ENCODE measurements around the gene TRANK1. TPM values are rescaled to one million over a fixed set of nuclear protein-coding genes. Genes with fewer than 3 reads are reported as not detected.

Gene TRANK1
- total RNA-seq, 1 donor from 2014 or later, result 24.9 TPM

DNA sequence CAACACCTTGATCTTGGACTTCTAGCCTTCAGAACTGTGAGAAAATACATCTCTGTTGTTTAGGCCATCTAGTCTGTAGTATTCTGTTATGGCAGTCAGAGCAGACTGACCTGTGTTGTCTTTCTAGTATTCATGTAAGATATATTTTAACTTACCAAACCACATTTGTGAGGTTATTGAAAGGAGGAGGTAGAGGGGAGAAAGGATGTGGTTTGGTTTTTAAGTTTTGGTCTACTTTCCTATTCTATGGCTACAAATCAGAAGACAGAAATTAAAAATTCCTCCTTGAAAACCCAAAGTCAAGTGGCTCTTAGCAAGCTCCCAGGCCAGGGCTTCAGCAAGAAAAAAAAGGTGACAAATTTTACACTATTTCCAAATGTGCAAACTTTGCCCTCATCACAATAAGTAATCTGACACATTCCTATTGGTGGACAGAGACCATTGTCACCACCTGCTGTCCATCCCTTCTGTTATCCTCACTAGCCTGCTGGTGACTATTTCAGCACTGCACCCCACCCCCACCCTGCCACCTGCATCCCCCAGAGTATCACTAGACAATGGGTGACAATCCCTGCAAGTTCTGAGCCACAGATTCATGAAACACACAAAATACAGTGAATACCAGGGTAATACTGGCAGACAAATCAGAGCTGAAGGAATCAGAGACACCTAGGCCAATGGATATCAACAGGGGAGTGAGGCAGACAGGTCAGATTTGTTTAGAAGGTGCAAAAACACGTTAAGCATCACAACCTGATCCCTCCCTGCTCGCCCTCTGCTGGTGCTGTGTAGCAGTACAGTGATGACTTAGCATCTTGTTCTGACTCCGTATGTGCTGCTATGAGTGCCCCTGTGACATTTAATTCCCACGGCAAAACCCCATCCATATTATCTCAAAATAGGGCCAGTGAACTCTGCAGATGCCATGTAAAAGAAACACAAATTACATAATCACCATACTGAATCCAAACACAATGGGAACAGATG, 101.5 kb downstream of the TRANK1 start:
- TF ChIP-seq, protein P1, sequence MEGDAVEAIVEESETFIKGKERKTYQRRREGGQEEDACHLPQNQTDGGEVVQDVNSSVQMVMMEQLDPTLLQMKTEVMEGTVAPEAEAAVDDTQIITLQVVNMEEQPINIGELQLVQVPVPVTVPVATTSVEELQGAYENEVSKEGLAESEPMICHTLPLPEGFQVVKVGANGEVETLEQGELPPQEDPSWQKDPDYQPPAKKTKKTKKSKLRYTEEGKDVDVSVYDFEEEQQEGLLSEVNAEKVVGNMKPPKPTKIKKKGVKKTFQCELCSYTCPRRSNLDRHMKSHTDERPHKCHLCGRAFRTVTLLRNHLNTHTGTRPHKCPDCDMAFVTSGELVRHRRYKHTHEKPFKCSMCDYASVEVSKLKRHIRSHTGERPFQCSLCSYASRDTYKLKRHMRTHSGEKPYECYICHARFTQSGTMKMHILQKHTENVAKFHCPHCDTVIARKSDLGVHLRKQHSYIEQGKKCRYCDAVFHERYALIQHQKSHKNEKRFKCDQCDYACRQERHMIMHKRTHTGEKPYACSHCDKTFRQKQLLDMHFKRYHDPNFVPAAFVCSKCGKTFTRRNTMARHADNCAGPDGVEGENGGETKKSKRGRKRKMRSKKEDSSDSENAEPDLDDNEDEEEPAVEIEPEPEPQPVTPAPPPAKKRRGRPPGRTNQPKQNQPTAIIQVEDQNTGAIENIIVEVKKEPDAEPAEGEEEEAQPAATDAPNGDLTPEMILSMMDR (IDR thresholded peaks at IDR 0.05), result peak; percentile 47
- H3K4me3 Mint-ChIP-seq (ENCODE audit: unreplicated experiment), result no peak overlapping the region
- no peak for DNase-seq (ENCODE audit: extremely low spot score, unreplicated experiment)
- H3K9me3 Mint-ChIP-seq (ENCODE audit: unreplicated experiment), result peaks cover 7% of the 10 kb centered on the region
- no peaks in the 10 kb centered on the region for H3K27me3 Mint-ChIP-seq (ENCODE audit: unreplicated experiment)
- peaks cover 43% of the 10 kb centered on the region for H3K36me3 Mint-ChIP-seq (ENCODE audit: unreplicated experiment)
- H3K27ac Mint-ChIP-seq (ENCODE audit: unreplicated experiment), result no peak overlapping the region
- H3K4me1 Mint-ChIP-seq (ENCODE audit: unreplicated experiment), result no peaks in the 10 kb centered on the region

DNA sequence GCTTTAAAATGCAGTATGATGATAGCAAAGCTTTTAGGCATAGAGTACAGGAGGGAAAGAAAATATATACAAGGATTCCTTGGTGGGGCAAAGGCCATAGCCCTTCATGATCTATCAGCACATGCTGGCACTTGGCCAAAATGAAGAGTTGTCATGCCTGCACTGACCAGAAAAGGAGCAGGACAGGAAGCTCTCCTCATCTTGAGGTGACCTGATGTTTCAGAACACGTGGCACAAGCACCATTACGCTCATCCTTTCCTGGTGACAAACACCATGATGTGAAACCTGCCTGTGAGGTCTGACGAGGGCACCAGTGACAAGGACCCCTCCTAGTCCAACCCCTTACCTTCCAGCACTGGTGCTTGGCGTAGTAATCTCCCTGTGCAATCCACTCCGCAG, 102.6 kb downstream of the TRANK1 start:
- peaks cover 45% of the 10 kb centered on the region for H3K36me3 Mint-ChIP-seq (ENCODE audit: unreplicated experiment)
- no peak for DNase-seq (ENCODE audit: extremely low spot score, unreplicated experiment)
- TF ChIP-seq, protein P1 (IDR thresholded peaks at IDR 0.05), result no peak
- no peak overlapping the region for H3K27ac Mint-ChIP-seq (ENCODE audit: unreplicated experiment)
- peaks cover 7% of the 10 kb centered on the region for H3K9me3 Mint-ChIP-seq (ENCODE audit: unreplicated experiment)
- H3K27me3 Mint-ChIP-seq (ENCODE audit: unreplicated experiment), result no peaks in the 10 kb centered on the region
- no peaks in the 10 kb centered on the region for H3K4me1 Mint-ChIP-seq (ENCODE audit: unreplicated experiment)
- H3K4me3 Mint-ChIP-seq (ENCODE audit: unreplicated experiment), result no peak overlapping the region

- peaks cover 36% of the 10 kb centered on the region for H3K36me3 Mint-ChIP-seq (ENCODE audit: unreplicated experiment)
- TF ChIP-seq, protein P1 (IDR thresholded peaks at IDR 0.05), result no peak
- no peak overlapping the region for H3K27ac Mint-ChIP-seq (ENCODE audit: unreplicated experiment)
- no peak overlapping the region for H3K4me3 Mint-ChIP-seq (ENCODE audit: unreplicated experiment)
- no peaks in the 10 kb centered on the region for H3K4me1 Mint-ChIP-seq (ENCODE audit: unreplicated experiment)
- peaks cover 7% of the 10 kb centered on the region for H3K9me3 Mint-ChIP-seq (ENCODE audit: unreplicated experiment)
- no peaks in the 10 kb centered on the region for H3K27me3 Mint-ChIP-seq (ENCODE audit: unreplicated experiment)
- DNase-seq (ENCODE audit: extremely low spot score, unreplicated experiment), result no peak
Measured at GRCh38 chr3:36840453-36840921, 104.4 kb downstream of the TRANK1 start.

- Mint-ChIP-seq H3K4me1 (ENCODE audit: unreplicated experiment) (no peaks in the 10 kb centered on the region), H3K4me3 (ENCODE audit: unreplicated experiment) (no peak overlapping the region), H3K36me3 (ENCODE audit: unreplicated experiment) (peaks cover 43% of the 10 kb centered on the region), H3K27me3 (ENCODE audit: unreplicated experiment) (no peaks in the 10 kb centered on the region), H3K9me3 (ENCODE audit: unreplicated experiment) (peaks cover 7% of the 10 kb centered on the region), H3K27ac (ENCODE audit: unreplicated experiment) (no peak overlapping the region)
- DNase-seq (ENCODE audit: extremely low spot score, unreplicated experiment), result no peak
- TF ChIP-seq, protein P1 (IDR thresholded peaks at IDR 0.05), result no peak
Measured at GRCh38 chr3:36837089-36837488, 107.8 kb downstream of the TRANK1 start.

DNA sequence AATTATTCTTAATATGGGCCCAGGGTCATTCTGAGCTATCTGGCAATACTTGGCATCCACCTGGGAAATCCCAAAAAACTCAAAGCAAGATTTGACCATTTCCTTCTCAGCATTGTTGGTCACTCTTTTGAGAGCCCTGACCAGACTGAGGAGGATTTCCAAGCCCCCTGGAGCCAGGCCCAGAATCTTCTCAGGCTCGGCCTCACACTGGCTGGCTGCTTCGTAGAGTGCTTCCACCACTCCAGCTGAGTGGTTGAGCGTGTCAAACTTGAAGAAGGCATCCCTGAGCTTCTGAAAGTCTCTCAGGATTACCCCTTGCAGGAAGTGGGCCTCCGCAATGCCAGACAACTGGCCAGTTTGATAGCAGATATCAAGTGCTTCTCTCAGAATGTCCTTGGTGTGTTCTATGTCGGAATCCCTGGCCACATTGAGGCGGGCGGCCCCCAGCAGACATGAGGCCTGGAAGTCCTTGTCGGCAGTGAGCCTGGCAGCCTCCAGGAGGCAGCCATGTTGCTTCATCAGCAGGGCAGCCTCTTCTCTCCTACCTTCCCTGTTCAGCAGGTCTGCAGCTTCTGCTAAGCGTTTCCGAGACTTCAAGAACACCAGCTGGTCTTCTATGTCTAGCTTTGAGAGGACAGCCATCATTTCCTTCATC, 111.6 kb downstream of the TRANK1 start:
- no peak for DNase-seq (ENCODE audit: extremely low spot score, unreplicated experiment)
- Mint-ChIP-seq H3K36me3 (ENCODE audit: unreplicated experiment) (peaks cover 36% of the 10 kb centered on the region), H3K9me3 (ENCODE audit: unreplicated experiment) (no peaks in the 10 kb centered on the region), H3K27me3 (ENCODE audit: unreplicated experiment) (no peaks in the 10 kb centered on the region), H3K4me1 (ENCODE audit: unreplicated experiment) (no peaks in the 10 kb centered on the region), H3K4me3 (ENCODE audit: unreplicated experiment) (no peak overlapping the region), H3K27ac (ENCODE audit: unreplicated experiment) (no peak overlapping the region)
- TF ChIP-seq, protein P1 (IDR thresholded peaks at IDR 0.05), result no peak

Measured in osteocyte (in vitro differentiated cells).